HG02885 (cell line): ENCODE measurements around the gene PPFIBP2.

Source experiments
- ATAC-seq: cut with Tn5 transposase; IDR thresholded peaks from one replicate; pipeline ENCODE4 v1.9.1; 2021; ENCODE audit warnings: mild to moderate bottlenecking; ENCODE audit not compliant: unreplicated experiment, poor library complexity

PPFIBP2 gene

DNA sequence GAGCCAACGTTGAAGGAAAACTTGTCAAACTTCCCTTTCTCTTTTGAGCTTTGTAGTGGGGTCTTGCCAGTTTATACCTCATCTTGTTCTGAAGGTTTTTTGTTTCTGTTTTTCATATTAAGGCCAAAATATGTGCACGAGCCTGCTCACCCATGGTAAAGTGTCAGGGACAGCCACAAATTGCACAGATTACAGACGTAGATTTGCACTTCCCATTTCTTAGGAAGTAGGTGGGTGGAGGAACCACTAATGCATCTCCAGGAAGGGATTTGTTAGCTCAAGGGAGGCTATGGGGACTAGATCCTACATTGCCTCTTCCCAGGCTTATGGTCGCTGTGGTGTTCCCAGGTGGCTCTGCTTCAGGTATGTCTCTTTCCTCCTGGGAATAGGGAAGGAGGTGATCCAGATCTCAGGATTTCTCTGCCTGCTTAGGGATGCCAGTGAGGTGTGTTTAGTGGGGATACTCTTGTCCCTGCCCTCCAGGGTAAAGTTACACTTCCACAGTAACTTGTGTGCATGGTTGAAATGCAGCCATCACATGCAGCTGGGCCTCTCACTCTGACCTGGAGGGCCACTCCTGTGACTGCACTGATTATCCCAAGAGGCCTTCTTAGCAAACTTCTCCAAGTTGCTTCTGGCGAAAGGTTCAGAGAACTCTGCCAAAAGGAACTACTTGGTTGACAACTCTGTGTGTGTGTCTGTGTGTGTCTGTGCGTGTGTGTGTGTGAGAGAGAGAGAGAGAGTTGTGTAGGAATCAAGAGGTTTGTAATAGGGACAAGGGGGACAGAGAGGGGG is 9.8 kb downstream of the PPFIBP2 start:
- no peak for ATAC-seq

DNA sequence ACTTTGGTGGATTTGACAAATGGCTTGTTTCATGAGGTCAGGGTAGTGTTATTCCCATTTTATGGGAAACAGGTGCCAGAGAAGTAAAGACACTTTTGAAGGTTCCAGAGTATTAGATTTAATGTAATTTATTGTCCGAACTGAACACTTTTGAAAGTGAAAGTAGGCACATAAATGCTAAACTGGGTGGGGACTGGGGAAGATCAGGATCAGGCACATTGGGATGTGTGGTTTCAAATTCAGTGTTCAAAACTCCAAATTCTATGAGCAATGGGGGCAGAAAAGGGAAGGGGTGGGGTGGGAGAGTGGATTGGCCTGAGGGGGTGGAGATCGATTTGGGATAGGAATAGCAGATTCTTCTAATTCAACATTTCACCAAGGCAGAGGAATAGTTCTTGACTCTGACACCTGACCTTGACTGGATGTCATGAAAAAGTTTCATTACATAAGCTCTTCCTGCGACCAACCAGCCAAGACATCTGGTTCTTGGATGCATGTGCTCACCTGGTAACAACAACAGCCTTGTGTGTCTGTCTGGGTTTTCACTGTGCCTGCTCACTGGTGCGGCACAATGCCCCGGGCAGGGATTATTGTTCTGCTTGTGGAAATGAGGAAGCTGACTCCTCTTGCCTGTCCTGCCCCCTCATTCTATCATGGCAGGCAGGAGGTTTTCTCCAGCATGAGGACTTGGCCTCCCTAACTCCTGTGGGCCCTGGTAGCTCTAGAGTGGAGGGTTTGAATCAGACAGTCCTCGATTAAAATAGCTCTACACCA is 10.8 kb downstream of the PPFIBP2 start:
- ATAC-seq = no peak

DNA sequence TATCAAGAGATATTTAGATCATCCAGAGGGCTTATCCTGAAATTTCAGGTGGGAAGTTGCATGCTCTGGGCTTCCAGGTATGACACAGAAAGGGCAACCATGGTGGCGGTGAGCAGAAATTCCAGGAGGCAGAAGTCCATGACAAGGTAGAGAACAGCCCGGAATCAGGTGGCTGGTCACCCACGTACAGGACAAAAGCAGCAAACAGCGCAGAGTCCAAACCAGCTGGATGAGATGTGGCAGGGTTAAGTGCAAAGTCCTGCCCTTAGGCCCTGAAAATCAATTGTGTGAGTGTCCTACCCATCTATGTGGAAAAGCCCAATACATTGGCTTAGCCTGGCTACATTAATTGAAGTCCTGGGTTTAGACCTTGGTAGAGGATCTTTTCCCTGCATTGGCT is 11.6 kb downstream of the PPFIBP2 start:
- ATAC-seq = no peak

DNA sequence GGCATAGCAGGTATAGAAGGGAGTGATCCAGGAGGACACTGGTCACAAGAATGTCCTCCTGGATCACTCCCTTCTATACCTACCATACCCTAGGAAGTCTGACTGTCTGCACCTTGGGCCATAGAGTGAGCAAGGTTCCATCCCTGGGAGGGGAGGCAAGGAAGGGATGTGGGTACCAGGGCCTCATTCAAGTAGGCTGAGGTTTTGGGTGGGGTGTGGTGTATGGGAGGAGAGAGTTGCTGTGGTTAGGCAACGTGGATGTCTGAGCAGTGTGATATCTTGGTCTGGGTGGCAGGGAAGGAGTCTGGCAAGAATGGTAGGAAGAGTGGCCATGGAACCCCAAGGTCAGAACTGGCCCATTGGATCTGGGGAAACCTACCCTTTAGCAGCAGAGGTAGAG is 13.2 kb downstream of the PPFIBP2 start:
- no peak for ATAC-seq

DNA sequence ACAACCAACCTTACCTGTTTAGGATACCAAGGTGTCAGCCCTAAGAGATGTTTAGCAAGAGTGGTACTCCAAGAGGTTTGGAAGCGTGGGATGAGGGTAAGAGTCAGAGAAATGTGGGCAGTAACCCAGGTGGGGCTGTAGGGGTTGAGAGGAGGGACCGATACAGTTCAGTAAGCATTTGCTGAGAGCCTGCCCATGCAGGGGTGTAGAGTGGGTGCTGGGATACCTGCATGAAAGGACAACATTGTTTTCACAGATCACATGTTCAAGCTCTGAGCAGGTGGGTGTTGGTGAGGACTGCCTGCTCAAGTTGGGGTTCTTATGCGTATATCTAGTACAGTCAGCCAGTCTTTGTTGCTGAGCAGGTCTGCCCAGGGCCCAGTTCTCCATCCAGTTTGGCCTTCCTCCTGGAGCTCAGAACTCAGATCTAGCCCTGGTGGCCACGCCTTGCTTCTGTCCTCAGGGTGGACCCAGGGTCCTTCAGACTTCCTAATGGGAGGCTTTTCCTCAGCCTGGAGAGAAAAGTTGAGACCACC is 14.8 kb downstream of the PPFIBP2 start:
- ATAC-seq = peak; percentile 36

DNA sequence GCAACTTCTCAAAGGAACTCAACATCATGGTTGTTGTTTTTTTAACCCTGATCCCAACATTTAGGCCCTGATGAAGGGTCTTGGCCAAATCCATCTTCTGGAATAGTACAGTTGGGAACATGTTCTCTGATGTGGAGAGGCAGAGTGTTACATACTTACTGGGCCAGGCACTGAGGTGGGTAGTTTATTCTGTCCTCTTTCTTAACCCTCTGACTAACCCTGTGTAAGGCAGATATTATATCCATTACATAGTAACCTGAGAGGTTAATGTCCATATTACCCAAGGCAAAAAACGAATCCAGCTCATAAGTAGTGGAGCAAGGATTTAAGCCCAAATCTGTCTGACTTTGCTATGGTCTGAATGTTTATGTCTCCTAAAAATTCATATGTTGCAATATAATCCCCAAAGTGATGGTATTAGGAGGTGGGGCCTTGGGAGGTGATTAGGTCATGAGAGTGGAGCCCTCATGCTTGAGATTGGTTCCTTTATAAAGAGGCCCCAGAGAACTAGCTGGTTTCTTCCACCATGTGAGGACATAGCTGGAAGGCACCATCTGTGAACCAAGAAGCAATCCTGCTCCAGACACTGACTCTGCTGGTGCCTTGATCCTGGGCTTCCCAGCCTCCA is 16.3 kb downstream of the PPFIBP2 start:
- no peak for ATAC-seq

DNA sequence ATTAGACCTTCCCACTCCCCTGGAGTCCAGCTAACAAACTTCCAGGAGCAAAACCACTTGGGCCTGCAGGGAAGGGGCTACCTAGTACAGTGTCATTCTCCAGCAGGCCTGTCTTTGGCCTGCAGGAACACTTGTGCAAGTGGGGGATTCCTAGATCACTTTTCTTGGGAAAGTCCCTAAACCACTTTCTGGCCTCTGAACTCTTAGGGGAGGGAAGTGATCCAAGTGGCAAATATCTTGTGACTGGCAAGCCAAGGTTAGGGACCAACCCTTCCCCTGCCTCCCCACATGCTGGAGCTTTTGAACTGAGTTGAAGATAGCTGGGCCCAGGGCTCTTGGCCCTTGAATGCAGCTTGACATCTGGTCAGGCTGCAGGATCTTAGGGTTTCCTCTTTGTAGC is 17.2 kb downstream of the PPFIBP2 start:
- no peak for ATAC-seq

DNA sequence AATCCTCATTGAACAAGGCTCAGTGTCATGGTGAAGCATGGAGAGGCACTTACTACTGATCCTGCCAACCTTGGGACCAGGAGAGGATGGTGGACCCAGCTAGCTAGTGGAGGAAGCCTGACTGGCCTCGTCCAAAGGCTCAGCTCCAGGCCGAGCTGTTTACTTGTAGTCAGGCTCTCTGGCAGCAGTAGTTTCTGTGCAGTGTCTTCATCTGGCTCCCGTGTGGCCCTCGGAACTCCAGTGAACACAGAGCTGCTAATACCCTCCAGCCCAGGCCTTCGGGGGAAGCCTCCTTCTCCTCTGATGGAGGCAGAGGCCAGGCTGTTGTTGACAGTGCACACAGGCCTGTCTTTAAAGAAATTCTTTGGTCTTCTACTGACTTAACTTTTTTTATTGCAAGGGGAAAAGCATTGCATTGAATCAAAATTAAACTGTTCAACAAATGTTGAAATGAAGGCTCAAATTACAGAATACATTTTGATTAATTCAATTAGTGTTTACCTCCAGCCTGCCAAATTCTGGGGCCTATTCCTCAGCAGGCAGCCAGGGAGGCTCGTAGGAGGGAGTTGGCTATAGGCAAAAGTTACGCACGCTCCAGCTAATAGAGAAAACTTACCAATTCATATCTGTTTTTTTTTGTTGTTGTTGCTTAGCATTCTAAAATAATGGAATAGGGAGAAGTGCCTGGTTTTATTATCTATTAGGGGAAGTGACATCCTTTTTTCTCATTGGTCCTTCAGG is 18.8 kb downstream of the PPFIBP2 start:
- no peak for ATAC-seq

DNA sequence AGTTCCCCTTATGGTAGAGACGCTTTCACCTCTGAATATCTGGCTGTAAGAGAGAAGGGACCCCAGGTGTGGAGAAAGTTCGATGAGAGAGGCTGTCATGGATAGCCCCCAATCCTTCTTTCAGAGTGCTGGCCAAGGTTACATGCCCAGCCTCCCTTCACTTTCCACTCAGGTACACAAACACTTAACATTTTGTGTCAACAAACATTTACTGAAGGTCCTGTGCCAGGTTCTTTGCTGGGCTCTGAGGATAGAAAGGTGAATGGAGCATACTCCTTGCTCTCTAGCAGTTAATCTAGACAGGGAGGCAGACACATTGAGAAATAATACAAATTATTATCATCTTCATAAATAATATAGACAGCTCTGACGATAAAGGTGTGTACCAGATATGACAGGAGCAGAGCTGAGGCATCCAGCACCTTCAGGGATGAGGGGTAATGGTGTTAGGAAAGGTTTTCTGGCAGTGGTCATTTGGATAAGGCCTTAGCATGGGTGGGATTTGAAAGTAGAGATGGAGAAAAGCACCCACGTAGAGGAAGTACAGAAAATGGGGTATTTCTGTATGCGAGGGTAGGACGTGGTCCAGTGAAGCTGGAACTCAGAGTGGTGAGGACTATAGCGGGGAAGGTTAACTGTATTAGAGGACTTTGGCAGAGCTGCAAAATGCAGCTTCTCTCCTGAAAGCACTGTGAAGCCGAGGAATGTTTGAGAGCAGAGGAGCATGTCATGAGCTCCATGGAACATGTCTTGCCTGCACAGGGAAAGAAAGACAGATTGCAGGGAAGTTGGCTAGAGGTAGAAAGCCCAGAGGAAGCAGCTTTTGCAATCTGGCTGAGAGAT is 19.6 kb downstream of the PPFIBP2 start:
- ATAC-seq = peak; percentile 28

DNA sequence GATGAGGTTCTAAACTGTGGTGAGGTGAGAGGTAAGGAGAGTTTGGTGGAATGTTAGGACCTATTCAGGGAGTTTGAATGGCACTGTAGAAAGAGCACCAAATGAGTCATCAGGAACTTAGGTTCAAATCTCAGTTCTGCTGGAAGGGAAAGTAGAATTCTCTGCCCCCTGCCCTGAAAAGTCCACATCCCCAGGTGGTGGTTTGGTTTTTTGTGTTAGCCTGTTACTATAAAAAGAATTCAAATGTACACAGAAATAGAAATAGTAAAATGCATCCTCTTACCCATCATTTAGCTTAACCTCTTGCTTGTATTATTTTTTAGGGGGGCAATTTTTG is 20.2 kb downstream of the PPFIBP2 start:
- peak; percentile 67 for ATAC-seq

DNA sequence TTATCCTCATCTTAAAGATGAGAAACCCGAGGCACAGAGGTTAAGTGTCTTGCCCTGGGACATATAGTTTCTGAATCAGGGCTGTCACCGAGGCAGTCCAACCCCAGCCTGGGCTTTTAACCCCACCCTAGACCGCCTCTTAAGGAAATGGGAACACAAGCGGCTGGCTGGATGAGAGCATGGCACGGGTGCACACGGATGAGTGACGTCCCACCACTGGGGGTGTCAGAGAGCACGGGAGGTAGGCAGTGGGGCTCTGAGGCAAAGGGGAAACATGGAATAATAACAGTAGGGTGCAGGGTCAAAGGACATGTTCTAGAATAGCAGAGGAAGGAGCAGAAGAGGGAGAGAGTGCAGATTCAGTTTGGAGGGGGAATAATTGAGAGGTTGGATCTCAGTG is 22.3 kb downstream of the PPFIBP2 start:
- no peak for ATAC-seq

DNA sequence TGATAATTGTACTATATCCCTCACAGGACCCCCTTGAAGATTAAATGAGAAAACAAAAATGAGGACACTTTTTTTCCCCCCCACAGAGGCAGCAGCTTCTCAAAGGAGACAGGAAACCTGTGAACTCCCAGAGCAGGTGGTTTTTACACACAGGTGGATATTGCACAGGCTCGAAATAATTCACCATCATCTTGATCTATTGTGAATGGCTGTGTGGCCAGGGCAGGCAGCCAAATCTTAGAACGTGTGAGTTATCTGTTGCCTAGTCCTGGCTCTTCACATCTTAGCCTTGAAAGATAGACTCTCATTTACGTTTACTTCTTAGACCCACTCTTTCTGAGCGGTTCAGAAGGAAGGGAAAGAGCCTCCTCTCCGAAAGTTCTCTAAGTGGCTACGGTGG is 23.5 kb downstream of the PPFIBP2 start:
- ATAC-seq = no peak

DNA sequence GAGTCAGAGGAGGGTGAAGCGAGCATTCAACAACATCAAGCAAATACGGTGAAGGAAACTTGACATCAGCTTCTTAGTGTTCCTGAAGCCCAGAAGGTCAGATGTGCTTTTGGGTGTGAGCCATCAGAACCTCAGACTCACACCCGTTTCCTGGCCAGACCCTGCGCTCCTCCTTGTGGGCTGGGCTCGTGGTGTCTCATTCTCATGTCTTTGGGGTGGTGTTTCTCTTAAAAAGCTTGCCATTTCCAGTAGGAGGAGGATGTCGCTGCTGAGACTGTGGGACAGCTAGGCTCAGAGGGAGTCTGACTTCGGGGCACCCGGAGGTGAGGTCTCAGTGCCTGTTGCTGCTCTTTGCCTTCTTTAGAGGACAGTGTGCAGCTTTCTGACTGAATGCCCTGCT is 24.2 kb downstream of the PPFIBP2 start:
- ATAC-seq = no peak

DNA sequence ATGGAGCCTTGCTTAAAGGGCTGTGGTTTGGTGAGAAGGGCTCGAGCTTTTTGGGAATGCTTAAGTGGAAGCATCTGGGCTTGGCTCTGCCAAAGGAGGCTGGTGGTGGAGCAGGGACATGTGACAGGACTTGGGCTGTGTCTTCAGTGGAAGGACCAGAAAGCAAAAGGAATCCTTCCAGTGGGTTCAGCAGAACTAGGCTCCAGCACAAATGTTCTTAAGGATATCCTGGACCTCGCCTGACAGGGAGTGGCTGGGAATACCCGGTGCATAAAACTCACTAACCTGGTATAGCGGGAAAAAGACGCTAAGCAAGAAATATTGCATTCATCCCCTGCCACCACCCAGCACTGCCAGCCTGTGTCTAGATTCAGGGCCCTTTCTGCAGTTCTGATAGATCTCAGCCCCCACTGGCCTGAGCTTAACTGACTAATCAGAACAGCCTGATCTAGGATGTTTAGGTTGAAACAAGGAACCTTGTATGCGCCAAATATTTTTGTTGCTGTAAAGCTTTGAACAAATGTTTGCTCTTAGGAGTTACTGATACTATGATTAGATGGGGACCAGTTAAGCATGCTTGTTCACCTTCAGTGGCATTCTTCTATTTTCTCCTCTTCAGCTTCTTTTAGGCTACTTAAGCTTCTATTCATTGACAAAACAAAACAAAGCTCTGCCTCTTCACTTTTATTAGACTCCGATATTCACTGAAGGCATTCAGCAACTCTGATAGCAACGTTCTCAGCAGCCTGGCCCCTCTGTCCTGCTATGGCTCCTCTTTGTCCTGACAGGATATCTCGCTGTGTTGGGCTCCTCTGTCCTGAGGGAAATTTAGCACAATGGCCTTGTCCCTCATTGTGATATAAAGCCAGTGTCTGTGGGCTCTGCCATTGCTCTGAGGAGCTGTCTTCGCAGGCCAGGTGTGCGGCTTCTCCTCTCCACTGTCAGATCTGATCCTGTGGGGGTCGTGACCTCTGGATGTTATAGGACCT is 25.0 kb downstream of the PPFIBP2 start:
- no peak for ATAC-seq

DNA sequence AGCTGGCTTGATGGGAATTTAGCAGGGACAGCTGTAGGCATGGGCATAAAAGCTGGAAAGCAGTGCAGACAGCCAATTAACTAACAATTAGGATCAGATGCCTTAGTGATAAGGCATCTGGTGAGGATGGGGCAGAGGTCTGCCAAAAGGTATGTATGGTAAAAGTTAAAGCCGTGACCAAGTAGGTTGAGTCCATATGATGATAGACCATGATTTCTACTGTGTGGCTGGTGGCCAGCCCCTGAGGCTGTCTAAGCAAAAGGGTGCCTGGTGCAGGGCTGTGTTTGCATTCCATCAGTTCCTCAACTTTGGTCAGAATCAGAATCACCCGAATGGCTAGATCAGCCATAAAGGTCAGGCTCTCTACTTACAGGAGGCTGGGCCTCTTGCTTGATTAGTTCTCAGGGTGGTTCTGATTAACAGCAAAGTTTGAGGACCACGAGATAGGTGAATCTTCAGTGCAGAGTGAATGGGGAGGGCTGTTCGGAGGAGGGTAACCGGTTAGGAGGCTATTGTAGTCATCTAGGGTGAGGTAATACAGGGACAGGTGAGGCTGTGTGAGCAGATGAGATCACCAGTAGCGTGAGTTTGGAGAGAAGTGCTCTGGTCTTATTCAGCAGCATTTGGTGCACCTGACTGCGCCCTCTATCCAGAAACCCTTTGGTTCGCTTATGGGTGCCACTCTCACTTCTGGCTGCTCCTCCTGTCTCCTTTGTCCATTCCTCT is 27.2 kb downstream of the PPFIBP2 start:
- no peak for ATAC-seq

DNA sequence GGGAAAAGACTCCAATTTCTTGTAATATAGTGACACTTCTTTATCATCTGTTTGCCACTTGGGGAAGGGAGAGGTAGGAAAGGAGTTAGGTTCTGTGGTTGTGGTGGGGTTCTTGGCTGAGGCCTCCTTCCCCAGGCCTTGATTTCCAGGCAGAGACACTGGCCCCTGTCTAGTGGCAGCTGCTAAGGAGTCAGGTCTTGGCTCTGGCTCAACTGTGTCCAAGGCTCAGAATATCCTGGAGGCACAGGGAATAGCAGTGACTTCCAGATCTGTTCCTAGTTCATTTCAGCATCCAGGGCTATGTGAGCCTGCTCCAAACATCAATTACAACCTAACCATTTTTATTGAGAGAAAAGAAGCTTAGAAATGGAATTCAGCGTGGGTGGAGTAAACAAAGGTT is 29.5 kb downstream of the PPFIBP2 start:
- no peak for ATAC-seq

DNA sequence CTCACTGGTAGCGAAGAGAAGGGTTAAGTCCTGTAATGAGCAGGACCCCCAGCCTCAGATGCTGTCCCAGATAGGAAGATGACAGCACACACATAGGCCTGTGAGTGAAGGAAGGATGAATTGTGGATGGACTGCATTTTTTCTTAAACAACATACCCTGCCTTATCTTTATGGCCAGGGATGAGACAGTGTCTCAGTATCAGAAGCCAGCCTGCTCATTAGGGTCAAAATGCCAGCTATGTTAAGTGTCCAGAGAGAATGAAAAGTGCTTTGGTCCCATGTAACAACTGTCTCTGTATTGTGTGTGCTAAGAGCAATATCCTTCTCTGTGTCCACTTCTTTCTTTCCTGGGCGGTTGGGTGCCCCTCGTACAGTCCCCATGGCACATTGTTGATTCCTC is 30.2 kb downstream of the PPFIBP2 start:
- ATAC-seq = no peak

DNA sequence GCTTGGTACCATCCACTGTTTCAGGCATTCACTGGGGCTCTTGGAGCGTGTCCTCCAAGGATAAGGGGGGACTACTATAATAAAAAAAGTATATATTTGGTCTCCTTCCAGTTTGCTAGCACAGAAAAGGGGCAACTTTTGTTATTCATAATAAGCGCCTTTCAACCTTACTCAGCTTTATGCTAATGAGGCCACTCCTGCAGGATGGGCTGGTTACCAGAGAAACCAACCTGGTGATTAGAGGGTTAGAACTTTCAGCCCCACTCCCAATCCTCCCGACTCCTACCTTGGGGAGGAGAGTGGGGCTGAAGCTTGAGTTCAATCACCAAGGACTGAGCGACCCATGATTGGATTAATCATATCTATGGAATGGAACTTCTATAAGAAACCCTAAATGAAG is 31.8 kb downstream of the PPFIBP2 start:
- no peak for ATAC-seq
